ENCODE data around the gene WFDC1.

Gene WFDC1

GRCh38 chr16:84268291-84269040 is 26.2 kb upstream of the WFDC1 start:
- no peak overlapping the region for H3K4me3 Mint-ChIP-seq
- no peak overlapping the region for H3K27ac Mint-ChIP-seq
- peaks cover 26% of the 10 kb centered on the region for H3K4me1 Mint-ChIP-seq

GRCh38 chr16:84270071-84270470 is 24.6 kb upstream of the WFDC1 start:
- Mint-ChIP-seq H3K27me3 (ENCODE audit: low read depth, poor library complexity) (peaks cover 7% of the 10 kb centered on the region), H3K9me3 (no peaks in the 10 kb centered on the region), H3K4me3 (no peak overlapping the region), H3K4me1 (peaks cover 26% of the 10 kb centered on the region), H3K27ac (no peak overlapping the region), H3K36me3 (ENCODE audit: low read depth) (no peaks in the 10 kb centered on the region)
- DNase-seq, result no peak
- TF ChIP-seq, protein P1, sequence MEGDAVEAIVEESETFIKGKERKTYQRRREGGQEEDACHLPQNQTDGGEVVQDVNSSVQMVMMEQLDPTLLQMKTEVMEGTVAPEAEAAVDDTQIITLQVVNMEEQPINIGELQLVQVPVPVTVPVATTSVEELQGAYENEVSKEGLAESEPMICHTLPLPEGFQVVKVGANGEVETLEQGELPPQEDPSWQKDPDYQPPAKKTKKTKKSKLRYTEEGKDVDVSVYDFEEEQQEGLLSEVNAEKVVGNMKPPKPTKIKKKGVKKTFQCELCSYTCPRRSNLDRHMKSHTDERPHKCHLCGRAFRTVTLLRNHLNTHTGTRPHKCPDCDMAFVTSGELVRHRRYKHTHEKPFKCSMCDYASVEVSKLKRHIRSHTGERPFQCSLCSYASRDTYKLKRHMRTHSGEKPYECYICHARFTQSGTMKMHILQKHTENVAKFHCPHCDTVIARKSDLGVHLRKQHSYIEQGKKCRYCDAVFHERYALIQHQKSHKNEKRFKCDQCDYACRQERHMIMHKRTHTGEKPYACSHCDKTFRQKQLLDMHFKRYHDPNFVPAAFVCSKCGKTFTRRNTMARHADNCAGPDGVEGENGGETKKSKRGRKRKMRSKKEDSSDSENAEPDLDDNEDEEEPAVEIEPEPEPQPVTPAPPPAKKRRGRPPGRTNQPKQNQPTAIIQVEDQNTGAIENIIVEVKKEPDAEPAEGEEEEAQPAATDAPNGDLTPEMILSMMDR (IDR thresholded peaks at IDR 0.05), result no peak

More at GRCh38 chr16:84268291-84269040, 26.2 kb upstream of the WFDC1 start:
- DNase-seq, result no peak
- TF ChIP-seq, protein P1 (IDR thresholded peaks at IDR 0.05), result no peak
- no peaks in the 10 kb centered on the region for H3K36me3 Mint-ChIP-seq (ENCODE audit: low read depth)
- H3K9me3 Mint-ChIP-seq, result no peaks in the 10 kb centered on the region
- peaks cover 14% of the 10 kb centered on the region for H3K27me3 Mint-ChIP-seq (ENCODE audit: low read depth, poor library complexity)

DNA sequence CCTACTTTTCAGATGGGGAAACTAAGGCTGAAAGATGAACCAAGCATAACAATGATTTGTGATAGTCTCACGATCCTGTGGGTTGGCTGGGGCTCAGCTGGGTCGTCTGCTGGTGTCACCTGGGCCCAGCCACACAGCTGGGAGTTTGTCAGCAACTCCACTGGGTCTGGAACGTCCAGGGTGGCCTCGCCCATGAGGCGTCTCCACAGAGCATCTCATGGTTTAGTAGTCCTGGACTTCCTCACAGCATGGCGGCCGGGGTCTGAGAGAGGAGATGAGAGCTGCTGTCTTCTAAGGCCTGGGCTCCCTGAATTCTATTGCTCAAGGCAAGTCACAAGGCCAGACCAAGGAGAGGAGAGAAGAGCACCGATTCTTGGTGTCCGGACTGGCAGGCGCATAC is 24.1 kb upstream of the WFDC1 start:
- Mint-ChIP-seq H3K9me3 (no peaks in the 10 kb centered on the region), H3K4me3 (no peak overlapping the region), H3K27me3 (ENCODE audit: low read depth, poor library complexity) (peaks cover 7% of the 10 kb centered on the region), H3K36me3 (ENCODE audit: low read depth) (no peaks in the 10 kb centered on the region), H3K27ac (no peak overlapping the region), H3K4me1 (peaks cover 26% of the 10 kb centered on the region)
- TF ChIP-seq, protein P1 (IDR thresholded peaks at IDR 0.05), result no peak
- DNase-seq, result no peak

DNA sequence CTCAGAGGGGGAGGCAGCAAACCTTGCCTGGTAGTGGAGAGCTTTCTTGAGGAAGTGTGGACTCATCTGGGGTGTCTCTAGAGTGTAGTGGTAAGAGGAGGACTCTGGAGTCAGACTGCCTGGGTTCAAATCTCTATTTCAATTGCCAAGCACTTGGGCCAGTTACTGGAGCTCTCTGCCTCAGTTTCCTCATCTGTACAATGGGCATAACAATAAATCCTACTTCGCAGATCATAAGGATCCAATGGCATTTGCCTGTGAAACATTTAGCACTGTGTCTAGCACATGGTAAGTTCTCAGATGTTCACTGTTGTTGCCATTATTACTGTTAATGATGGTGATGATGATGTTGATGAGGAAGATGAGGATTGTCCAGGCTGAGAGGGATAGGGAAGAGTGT is 23.6 kb upstream of the WFDC1 start:
- H3K4me3 Mint-ChIP-seq, result no peak overlapping the region
- H3K27ac Mint-ChIP-seq, result no peak overlapping the region
- no peaks in the 10 kb centered on the region for H3K36me3 Mint-ChIP-seq (ENCODE audit: low read depth)
- H3K4me1 Mint-ChIP-seq, result peaks cover 26% of the 10 kb centered on the region
- no peak for DNase-seq
- H3K9me3 Mint-ChIP-seq, result no peaks in the 10 kb centered on the region
- peaks cover 7% of the 10 kb centered on the region for H3K27me3 Mint-ChIP-seq (ENCODE audit: low read depth, poor library complexity)
- TF ChIP-seq, protein P1 (IDR thresholded peaks at IDR 0.05), result no peak

DNA sequence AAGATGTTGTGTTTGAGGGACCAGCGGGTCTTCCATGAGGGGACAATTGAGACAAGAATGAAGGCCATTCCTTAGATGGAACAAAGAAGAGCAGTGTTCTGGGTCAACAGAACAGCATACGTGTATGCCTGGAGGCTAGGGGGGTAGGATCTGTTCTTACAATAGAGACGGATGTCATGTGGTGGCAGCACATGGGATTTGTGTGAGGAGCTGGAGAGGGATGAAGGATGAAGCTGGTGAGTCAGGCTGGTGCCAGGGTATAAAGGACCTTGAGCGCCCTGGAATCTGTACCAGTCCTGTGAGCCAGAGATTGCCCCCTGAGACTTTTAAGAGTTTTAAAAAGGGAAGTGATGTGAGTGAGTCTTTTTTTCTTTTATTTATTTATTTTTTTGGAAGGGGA is 22.8 kb upstream of the WFDC1 start:
- no peak overlapping the region for H3K27ac Mint-ChIP-seq
- TF ChIP-seq, protein P1 (IDR thresholded peaks at IDR 0.05), result no peak
- no peak overlapping the region for H3K4me3 Mint-ChIP-seq
- DNase-seq, result no peak
- peaks cover 7% of the 10 kb centered on the region for H3K27me3 Mint-ChIP-seq (ENCODE audit: low read depth, poor library complexity)
- H3K36me3 Mint-ChIP-seq (ENCODE audit: low read depth), result no peaks in the 10 kb centered on the region
- H3K9me3 Mint-ChIP-seq, result no peaks in the 10 kb centered on the region
- peaks cover 21% of the 10 kb centered on the region for H3K4me1 Mint-ChIP-seq

GRCh38 chr16:84272740-84273320 is 21.8 kb upstream of the WFDC1 start:
- no peaks in the 10 kb centered on the region for H3K36me3 Mint-ChIP-seq (ENCODE audit: low read depth)
- TF ChIP-seq, protein P1 (IDR thresholded peaks at IDR 0.05), result no peak
- DNase-seq, result no peak
- H3K4me1 Mint-ChIP-seq, result peaks cover 14% of the 10 kb centered on the region
- no peak overlapping the region for H3K4me3 Mint-ChIP-seq
- H3K27me3 Mint-ChIP-seq (ENCODE audit: low read depth, poor library complexity), result peaks cover 13% of the 10 kb centered on the region
- H3K27ac Mint-ChIP-seq, result no peak overlapping the region
- H3K9me3 Mint-ChIP-seq, result no peaks in the 10 kb centered on the region
